Measurements from ENCODE around the gene SDF2L1. TPM values are rescaled to one million over a fixed set of nuclear protein-coding genes. Genes with fewer than 3 reads are reported as not detected.

The SDF2L1 gene
- total and polyA plus RNA-seq, 9 of the 15 experiments (the other 6 are each of a cell fraction or from before 2014, with no cell fraction given) = 15.1 to 989 (median 124) TPM

- TF ChIP-seq FOXO4 (CRISPR knock-in tag; IDR thresholded peaks at IDR 0.05) = 0 out of 2 replicates have a peak, but pooled peaks have one; percentile 22
- TF ChIP-seq ZBTB40 (IDR thresholded peaks at IDR 0.05) = no peak
- TF ChIP-seq ZBTB40 (CRISPR knock-in tag; IDR thresholded peaks at IDR 0.05) = 0 out of 2 replicates have a peak, but pooled peaks have one; percentile 8
- TF ChIP-seq SRSF3 (IDR thresholded peaks at IDR 0.05; ENCODE audit: insufficient read depth, low read length) = 0 out of 2 replicates have a peak, but pooled peaks have one; percentile 21
- 0 out of 2 replicates have a peak, but pooled peaks have one; percentile 65 for TF ChIP-seq CCAR2 (IDR thresholded peaks at IDR 0.05; ENCODE audit: low read depth, low read length)
- TF ChIP-seq POLR2G (IDR thresholded peaks at IDR 0.05; ENCODE audit: low read depth, low read length) = 0 out of 2 replicates have a peak, but pooled peaks have one; percentile 29
- no peak for TF ChIP-seq PHB2 (IDR thresholded peaks at IDR 0.05; ENCODE audit: low read depth)
- no peak for TF ChIP-seq SRSF1 (IDR thresholded peaks at IDR 0.05; ENCODE audit: low read depth, low read length)
- TF ChIP-seq MYC (IDR thresholded peaks at IDR 0.05; ENCODE audit: low read depth, low read length) = 0 out of 2 replicates have a peak, but pooled peaks have one; percentile 28
- TF ChIP-seq MYC (CRISPR knock-in tag; IDR thresholded peaks at IDR 0.05; ENCODE audit: borderline replicate concordance, low read depth) = no peak
These were observed 48.5 kb upstream of the SDF2L1 start (continued) for GRCh38 chr22:21593406-21594232.
